ENCODE measurements around the gene TERC. TPM values are rescaled to one million over a fixed set of nuclear protein-coding genes. Genes with fewer than 3 reads are reported as not detected.

TERC gene
- total and polyA plus RNA-seq, 10 of the 15 experiments (the other 5 are each of a cell fraction or from before 2014, with no cell fraction given): 0.43 to 125 (median 6.2) TPM; not detected in 4

DNA sequence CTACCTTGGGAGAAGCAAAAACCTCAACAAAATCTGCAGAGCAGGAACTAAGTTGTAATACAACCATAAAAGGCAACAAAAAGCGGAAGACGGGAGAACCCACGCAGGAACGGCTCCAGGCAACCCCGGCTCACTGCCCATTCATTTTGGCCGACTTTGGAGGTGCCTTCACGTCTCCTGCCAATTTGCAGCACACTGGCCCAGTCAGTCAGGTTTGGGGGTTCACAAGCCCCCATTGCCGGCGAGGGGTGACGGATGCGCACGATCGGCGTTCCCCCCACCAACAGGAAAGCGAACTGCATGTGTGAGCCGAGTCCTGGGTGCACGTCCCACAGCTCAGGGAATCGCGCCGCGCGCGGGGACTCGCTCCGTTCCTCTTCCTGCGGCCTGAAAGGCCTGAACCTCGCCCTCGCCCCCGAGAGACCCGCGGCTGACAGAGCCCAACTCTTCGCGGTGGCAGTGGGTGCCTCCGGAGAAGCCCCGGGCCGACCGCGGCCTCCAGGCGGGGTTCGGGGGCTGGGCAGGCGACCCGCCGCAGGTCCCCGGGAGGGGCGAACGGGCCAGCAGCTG is 463 bp downstream of the TERC start:
- in situ Hi-C loops (cut with MboI) (no loop called here), intact Hi-C loops (cut with micrococcal nuclease; ENCODE audit: unreplicated experiment) (loop anchor here (5.0 kb wide), 4 partner anchors 203 to 418 kb away; partner anchors contain the start of genes GPR160, PHC3 and SEC62)
- TSS peak; percentile 99 for BruUV-seq (replicated peaks)
- Histone ChIP-seq H3K4me3 (peak overlapping the region; percentile 68), H2AFZ (ENCODE audit: control insufficient read depth, low read depth, low read length) (peak overlapping the region; percentile 78), H3K36me3 (ENCODE audit: control insufficient read depth in 2 of 2, insufficient read depth in 2 of 2, low read length in 1 of 2) (no peaks in the 10 kb centered on the region), H3K79me2 (ENCODE audit: control insufficient read depth, insufficient read depth, low read length) (no peaks in the 10 kb centered on the region), H4K20me1 (ENCODE audit: control insufficient read depth, insufficient read depth) (no peaks in the 10 kb centered on the region), H3K9ac (ENCODE audit: control insufficient read depth, insufficient read depth, low read length) (peak overlapping the region; percentile 76), H3K4me2 (ENCODE audit: control insufficient read depth, insufficient read depth) (peak overlapping the region; percentile 90), H3K4me1 (ENCODE audit: control insufficient read depth, insufficient read depth, low read length) (0 out of 2 replicates have a peak, but pooled peaks cover 1% of the 10 kb centered on the region), H3K27me3 (replicated peaks in 1 of 2; ENCODE audit: control insufficient read depth in 2 of 2, insufficient read depth in 2 of 2, low read length in 1 of 2) (no peaks in the 10 kb centered on the region), H3K9me3 (replicated peaks; ENCODE audit: control insufficient read depth, insufficient read depth, low read length) (no peaks in the 10 kb centered on the region; the same call in 2 of the 3 replicates), H3K27ac (ENCODE audit: control insufficient read depth, insufficient read depth) (peak overlapping the region; percentile 71)
- POLR2A ChIA-PET: interaction anchor here (1.0 to 1.2 kb wide), 2 partner anchors 8 to 459 kb away, joined by 3 read pairs; no protein-coding TSS in a partner anchor
- FAIRE-seq (peak; percentile 62), DNase-seq (ENCODE audit: low read depth, low spot score) (peak; percentile 41), ATAC-seq (peak; percentile 74)
- under 1% methylated on average over 43 of the region's 46 CpGs for WGBS (ENCODE audit: insufficient coverage, insufficient replicate concordance, low lambda C conversion rate, missing lambda C conversion rate)
- CTCF ChIA-PET: interaction anchor here (1.7 to 2.7 kb wide), 5 partner anchors 8 to 649 kb away, joined by 3 to 27 read pairs (median 8); no protein-coding TSS in a partner anchor
- SMC1A ChIA-PET (ENCODE audit: uncharacterized antibody, unreplicated experiment): interaction anchor here (0.9 to 2.8 kb wide), 7 partner anchors 9 to 179 kb away, joined by 3 to 10 read pairs (median 4); partner anchors contain the start of genes LRRC34 and LRRIQ4
- RAD21 ChIA-PET (ENCODE audit: unreplicated experiment): interaction anchor here (0.7 to 2.1 kb wide), 3 partner anchors 8 to 649 kb away, joined by 3 to 5 read pairs (median 4); no protein-coding TSS in a partner anchor
- peak; percentile 44; the same call in 1 of the 2 replicates for TF ChIP-seq NR2F1 (conservative IDR thresholded peaks at IDR 0.05)
- 0 out of 2 replicates have a peak, but pooled peaks have one; percentile 34 for TF ChIP-seq TAF1 (IDR thresholded peaks at IDR 0.05; ENCODE audit: borderline replicate concordance, low read depth, low read length)
- TF ChIP-seq, protein P1, sequence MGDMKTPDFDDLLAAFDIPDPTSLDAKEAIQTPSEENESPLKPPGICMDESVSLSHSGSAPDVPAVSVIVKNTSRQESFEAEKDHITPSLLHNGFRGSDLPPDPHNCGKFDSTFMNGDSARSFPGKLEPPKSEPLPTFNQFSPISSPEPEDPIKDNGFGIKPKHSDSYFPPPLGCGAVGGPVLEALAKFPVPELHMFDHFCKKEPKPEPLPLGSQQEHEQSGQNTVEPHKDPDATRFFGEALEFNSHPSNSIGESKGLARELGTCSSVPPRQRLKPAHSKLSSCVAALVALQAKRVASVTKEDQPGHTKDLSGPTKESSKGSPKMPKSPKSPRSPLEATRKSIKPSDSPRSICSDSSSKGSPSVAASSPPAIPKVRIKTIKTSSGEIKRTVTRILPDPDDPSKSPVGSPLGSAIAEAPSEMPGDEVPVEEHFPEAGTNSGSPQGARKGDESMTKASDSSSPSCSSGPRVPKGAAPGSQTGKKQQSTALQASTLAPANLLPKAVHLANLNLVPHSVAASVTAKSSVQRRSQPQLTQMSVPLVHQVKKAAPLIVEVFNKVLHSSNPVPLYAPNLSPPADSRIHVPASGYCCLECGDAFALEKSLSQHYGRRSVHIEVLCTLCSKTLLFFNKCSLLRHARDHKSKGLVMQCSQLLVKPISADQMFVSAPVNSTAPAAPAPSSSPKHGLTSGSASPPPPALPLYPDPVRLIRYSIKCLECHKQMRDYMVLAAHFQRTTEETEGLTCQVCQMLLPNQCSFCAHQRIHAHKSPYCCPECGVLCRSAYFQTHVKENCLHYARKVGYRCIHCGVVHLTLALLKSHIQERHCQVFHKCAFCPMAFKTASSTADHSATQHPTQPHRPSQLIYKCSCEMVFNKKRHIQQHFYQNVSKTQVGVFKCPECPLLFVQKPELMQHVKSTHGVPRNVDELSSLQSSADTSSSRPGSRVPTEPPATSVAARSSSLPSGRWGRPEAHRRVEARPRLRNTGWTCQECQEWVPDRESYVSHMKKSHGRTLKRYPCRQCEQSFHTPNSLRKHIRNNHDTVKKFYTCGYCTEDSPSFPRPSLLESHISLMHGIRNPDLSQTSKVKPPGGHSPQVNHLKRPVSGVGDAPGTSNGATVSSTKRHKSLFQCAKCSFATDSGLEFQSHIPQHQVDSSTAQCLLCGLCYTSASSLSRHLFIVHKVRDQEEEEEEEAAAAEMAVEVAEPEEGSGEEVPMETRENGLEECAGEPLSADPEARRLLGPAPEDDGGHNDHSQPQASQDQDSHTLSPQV (IDR thresholded peaks at IDR 0.05): no peak
- TF ChIP-seq SPI1 (IDR thresholded peaks at IDR 0.05; ENCODE audit: borderline replicate concordance, insufficient read depth, low read depth, low read length): peak; percentile 70; the same call in 1 of the 2 replicates
- TF ChIP-seq FOS (IDR thresholded peaks at IDR 0.05; ENCODE audit: borderline replicate concordance, extremely low read depth, insufficient read length): no peak
- no peak for TF ChIP-seq NFYA (IDR thresholded peaks at IDR 0.05; ENCODE audit: borderline replicate concordance, low read depth, low read length)
- peak; percentile 81 for TF ChIP-seq RB1 (IDR thresholded peaks at IDR 0.05; ENCODE audit: borderline replicate concordance)
- TF ChIP-seq CUX1 (IDR thresholded peaks at IDR 0.05; ENCODE audit: insufficient replicate concordance, low read depth, low read length): no peak
- TF ChIP-seq NR2C2 (IDR thresholded peaks at IDR 0.05; ENCODE audit: borderline replicate concordance, control insufficient read depth, insufficient read length, low read depth): no peak
- TF ChIP-seq, protein P2, sequence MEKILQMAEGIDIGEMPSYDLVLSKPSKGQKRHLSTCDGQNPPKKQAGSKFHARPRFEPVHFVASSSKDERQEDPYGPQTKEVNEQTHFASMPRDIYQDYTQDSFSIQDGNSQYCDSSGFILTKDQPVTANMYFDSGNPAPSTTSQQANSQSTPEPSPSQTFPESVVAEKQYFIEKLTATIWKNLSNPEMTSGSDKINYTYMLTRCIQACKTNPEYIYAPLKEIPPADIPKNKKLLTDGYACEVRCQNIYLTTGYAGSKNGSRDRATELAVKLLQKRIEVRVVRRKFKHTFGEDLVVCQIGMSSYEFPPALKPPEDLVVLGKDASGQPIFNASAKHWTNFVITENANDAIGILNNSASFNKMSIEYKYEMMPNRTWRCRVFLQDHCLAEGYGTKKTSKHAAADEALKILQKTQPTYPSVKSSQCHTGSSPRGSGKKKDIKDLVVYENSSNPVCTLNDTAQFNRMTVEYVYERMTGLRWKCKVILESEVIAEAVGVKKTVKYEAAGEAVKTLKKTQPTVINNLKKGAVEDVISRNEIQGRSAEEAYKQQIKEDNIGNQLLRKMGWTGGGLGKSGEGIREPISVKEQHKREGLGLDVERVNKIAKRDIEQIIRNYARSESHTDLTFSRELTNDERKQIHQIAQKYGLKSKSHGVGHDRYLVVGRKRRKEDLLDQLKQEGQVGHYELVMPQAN (conservative IDR thresholded peaks at IDR 0.05): peak; percentile 70

All from GM12878 (cell line).